HG02798 (cell line): Measurements from ENCODE around the gene IL21.
"Not testable (repeated sequence)": the region's sequence is repeated elsewhere in the genome, so short reads cannot be mapped to it uniquely, and the experiment has no call there.

Experiments
- ATAC-seq: cut with Tn5 transposase; IDR thresholded peaks from one replicate; pipeline ENCODE4 v1.9.1; 2021; ENCODE audit warnings: mild to moderate bottlenecking; ENCODE audit not compliant: unreplicated experiment, poor library complexity

IL21 gene

GRCh38 chr4:122584519-122584918, 36.3 kb downstream of the IL21 start:
- ATAC-seq, result no peak

- no peak for ATAC-seq
Measured at GRCh38 chr4:122583906-122584305, 37.0 kb downstream of the IL21 start.

GRCh38 chr4:122577808-122578781, 42.8 kb downstream of the IL21 start:
- peak; percentile 84 for ATAC-seq

- no peak for ATAC-seq
Measured at GRCh38 chr4:122577189-122577553, 43.7 kb downstream of the IL21 start.

GRCh38 chr4:122576261-122577188, 44.3 kb downstream of the IL21 start:
- peak; percentile 72 for ATAC-seq

GRCh38 chr4:122574347-122574746, 46.5 kb downstream of the IL21 start:
- ATAC-seq, result not testable (repeated sequence)

- ATAC-seq, result no peak
Measured at GRCh38 chr4:122562449-122562848, 58.4 kb downstream of the IL21 start.
